GM19193 (cell line): ENCODE data around the gene CBX3.
A peak's percentile ranks its signal among the peaks of the same experiment; 100 is the strongest.

Experiments used
- POLR2A ChIP-seq: IDR thresholded peaks from 4 replicates; pipeline ENCODE4 v1.6.1; 2011; ENCODE audit not compliant: insufficient read depth, insufficient read length; ENCODE audit errors: extremely low read depth

CBX3 gene

DNA sequence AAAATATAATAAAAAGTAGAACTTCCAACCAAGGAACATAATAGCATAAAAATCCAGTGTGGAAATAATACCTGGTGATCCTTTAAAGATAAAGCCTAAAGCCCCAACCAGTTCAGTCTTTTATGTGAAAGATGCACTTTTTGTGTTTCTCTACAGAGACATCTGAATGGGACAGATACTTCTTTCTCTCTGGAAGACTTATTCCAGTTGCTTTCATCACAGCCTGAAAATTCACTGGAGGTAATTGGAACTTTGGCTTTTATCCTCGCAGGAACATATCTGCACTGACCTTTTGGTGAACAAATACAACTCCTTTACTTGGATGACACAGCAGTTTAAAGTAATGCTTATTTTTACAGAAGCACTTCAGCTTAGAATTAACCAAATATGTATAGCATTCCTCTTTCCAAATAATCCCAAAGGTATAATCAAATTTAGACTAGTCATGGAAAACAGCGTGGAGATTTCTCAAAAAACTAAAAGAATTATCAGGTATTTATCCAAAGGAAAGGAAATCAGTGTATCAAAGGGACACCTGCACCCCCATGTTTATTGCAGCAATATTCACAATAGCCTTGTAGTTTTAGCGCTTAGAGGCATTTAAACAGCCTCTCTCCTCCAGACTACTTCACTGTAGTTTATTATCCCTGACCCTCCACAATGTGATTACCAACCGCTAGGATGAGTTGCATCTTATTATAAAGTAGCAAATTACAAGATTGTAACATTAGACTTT, 17.8 kb upstream of the CBX3 start:
- TF ChIP-seq POLR2A = no peak

DNA sequence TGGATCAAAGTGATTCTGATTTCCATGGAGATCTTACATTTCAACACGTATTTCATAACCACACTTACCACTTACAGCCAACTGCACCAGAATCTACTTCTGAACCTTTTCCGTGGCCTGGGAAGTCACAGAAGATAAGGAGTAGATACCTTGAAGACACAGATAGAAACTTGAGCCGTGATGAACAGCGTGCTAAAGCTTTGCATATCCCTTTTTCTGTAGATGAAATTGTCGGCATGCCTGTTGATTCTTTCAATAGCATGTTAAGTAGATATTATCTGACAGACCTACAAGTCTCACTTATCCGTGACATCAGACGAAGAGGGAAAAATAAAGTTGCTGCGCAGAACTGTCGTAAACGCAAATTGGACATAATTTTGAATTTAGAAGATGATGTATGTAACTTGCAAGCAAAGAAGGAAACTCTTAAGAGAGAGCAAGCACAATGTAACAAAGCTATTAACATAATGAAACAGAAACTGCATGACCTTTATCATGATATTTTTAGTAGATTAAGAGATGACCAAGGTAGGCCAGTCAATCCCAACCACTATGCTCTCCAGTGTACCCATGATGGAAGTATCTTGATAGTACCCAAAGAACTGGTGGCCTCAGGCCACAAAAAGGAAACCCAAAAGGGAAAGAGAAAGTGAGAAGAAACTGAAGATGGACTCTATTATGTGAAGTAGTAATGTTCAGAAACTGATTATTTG, 16.3 kb upstream of the CBX3 start:
- no peak for TF ChIP-seq POLR2A

DNA sequence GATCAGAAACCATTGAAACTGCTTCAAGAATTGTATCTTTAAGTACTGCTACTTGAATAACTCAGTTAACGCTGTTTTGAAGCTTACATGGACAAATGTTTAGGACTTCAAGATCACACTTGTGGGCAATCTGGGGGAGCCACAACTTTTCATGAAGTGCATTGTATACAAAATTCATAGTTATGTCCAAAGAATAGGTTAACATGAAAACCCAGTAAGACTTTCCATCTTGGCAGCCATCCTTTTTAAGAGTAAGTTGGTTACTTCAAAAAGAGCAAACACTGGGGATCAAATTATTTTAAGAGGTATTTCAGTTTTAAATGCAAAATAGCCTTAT, 15.7 kb upstream of the CBX3 start:
- peak; percentile 20 for TF ChIP-seq POLR2A

DNA sequence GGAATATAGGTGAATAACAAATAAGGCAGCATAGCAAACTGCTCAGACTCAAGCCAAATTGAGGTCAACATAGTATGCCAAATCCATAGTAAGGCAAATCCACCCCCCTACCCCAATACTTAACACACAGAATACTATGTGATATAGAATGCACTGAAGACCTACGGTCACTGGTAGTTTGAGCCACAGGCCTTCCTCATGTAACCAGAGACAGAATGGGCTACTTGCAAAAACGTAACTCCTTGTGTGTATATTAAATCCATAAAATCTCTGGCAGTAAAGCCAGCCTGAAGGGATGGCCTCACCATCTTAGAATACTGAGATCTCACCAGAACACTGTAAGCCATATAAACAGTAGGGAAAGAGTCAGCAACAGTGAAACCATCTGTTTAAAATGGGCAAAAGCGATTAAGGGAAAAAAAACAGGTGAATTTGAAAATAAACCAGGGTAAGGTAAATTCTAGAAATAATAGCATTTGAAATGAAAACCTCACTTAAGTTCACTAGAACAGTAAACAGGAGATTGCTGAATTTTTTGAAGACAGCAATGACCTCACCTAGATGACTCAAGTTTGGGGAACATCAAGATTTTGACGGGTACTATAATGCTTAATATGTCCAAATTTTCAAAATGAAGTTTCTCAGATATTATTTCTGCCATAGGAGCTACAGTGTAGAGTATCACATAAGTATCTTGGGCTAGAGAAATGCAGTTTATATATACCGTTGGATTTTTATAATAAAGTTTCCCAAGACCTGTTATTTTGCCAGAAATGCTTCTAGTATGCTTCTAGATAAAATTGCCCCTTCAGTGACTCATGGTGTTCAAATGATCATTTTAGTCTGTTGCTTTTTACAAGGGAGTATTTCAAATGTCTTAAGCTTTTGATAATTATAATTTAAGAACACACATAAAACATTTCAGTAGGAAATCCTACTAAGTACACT, 14.9 kb upstream of the CBX3 start:
- no peak for TF ChIP-seq POLR2A

DNA sequence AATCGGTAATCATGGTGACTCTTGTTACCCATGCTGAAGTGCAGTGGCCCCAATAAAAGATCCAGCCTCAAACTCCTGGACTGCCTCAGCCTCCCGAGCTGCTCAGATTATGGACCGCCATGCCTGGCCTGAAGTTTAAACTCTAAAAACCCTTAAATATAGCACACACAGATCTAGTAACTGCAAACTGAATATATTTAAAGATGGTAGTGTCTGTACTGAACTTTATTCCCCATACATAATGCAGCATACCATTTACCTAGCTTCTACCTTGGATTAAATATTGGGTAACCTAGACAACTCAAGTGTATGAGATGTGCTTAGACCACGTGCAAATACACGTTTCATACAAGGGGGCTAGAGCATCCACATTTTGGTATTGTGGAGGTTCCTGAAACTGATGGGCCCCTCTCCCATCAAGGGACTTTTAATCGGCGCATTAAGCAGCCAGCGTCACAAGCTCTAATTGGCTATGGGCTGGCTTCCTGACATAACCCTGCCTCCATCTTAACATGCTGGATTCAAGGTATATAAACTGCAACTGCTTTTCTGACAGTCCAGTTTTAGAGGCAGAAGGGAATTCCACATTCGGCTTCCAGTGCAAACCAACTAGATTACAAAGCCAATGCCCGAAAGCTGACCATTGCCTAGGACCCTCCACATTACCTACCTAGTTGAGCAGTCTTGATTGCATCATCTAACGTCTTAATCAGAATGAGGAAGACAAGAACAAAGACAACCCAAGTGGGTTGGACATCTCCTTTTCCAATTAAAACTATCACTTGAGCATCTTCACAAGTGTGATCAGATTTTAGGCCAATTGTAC, 14.0 kb upstream of the CBX3 start:
- peak; percentile 79 for TF ChIP-seq POLR2A

DNA sequence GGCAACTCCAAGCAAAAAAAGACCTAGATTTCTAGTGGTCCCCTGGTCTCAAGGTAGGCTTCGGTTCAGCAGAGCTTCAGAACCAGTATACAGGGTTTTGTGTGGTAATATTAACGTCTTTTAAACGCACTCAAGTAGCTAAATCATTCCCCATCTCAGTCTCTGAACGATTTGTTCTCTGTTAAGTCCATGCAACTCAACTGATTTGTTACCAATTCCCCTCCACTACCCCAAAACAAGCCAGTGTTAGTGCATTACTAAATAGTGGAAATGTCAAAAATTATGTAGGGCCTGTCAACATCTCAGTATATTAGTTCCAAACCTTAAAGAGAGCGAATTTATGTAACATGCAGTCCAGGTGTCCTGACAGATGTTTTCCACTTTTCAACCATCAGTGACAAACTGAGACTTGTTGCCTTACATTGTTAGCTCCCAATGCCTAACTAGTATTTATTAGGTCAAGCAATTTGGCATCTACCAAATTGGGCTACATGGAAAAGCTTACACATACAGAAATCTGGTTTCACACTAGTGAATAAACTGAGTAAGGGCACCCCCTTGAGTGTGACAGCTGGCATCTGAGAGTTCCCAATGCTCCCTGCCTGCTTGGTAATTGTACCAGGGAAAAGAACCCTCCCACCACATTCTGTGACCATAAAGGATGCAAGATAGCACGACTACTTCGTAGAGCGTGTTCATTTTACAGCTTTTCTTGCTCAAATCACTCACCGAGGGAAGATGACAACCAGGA, 13.2 kb upstream of the CBX3 start:
- peak; percentile 47 for TF ChIP-seq POLR2A

DNA sequence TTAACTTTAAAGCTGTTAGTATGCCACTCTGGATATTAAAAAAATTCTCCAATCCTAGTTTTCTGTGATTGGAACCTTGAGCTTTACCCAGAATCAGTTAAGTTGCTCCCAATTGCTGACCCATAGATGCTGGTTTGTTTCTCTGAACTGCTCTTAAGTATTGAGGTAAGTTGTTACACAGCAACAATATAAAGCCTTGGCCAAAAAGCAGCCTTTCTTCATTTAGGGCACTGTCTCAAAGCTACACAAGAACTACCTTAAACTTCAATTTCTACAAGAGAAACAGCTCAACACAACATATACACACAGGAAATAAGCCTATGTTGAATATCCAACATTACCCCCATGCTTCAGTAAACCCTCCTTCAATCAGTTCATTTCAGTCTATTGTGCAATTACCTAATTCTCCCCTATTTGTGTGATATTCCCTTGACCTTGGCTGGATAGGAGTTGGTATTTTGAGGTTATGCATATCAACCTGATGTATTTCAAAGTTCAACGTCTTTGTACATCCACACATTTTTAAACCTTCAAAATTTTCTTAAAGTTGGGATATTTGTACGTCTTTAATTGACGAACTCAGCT, 12.5 kb upstream of the CBX3 start:
- TF ChIP-seq POLR2A = no peak

DNA sequence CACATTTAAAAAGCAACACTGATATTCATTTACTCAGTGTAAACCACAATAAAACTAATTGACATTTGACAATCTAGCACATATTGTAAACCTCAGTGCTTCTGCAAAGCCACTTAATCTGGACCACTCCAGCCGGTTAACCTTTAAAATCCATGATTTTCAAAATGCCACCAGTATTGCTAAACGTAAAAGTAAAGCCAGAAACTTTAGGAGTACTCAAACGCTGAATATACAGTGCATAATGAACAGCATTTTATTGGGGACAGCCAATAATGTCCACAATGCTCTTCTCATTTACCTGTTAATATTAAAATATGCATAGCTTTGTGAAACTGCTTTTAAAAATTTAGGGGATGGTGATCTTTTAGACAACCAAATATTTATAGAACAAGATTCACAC, 11.8 kb upstream of the CBX3 start:
- no peak for TF ChIP-seq POLR2A

DNA sequence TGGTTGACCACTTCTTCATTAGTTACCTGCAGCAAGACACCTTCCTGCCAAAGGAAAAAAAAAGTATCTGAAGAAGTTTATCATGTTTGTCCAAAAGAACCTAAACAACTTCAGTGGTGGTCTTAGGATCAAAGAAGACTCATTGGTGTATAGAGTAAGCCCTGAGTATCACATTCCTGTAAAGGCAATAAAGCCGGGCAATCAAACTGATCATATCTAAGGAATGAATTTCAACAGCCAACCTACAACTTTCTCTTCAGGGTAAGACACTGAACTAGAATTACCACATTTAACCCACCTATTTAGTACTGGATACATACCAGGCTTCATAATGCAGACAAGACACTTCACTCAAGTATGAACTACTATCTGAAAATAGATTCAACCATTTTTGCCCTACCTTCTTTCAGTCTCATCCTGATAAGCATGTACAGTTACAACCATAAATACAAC, 11.1 kb upstream of the CBX3 start:
- no peak for TF ChIP-seq POLR2A

DNA sequence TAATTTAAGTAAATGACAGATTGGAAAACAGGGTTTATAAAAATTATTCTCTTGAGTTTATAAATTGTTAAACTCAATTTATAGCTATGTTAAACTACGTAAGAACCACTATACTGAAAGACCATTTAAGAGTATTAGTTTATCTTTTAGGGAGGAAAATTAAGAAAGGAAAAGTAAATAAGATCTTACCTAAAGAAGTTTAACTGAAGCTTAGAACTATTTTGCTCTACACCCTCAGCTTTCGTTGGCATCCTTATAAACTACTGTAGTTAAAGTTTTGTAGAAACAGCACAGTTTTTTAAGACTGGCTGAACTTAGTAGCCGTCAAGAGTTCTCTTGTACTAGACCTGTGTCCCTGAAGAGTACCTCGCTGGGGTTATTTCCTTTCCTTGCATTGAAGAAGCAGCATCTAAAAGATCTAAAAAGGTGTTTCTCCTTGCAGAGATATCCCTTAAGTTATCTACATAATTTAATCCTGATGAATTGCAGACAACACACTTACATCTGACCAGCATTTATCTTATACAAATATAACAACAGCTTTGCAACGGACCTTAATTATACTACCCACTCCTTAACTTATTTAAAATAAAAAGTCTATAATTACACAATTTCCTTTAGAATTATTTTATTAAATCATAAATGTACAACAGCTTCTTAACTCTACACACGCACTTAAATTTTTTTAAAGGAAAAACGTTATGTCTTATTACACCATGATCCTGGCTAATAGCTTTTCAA, 10.1 kb upstream of the CBX3 start:
- no peak for TF ChIP-seq POLR2A

DNA sequence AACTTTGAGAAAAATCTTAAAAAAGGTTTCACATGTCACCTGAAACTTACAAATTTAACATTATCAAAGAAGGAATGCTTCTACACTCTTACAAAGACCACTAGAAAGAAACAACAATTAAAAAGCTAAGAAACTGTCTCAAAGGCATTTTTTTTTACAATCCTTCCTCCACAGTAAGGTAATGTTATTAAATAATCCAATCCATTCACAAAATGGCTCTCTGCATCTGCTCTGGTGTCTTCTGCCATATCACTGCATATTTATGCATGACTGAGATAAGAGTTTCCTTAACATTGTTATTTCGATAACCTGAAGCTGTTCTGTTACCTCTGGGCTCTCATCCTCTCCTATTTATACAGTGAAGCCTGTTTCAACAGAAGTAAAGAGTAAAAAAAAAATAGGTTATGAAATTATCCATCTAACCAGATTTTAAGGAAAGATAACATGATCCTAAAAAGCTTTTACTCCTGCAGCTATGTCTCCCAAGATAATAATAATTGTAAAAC, 9.5 kb upstream of the CBX3 start:
- TF ChIP-seq POLR2A = peak; percentile 19

DNA sequence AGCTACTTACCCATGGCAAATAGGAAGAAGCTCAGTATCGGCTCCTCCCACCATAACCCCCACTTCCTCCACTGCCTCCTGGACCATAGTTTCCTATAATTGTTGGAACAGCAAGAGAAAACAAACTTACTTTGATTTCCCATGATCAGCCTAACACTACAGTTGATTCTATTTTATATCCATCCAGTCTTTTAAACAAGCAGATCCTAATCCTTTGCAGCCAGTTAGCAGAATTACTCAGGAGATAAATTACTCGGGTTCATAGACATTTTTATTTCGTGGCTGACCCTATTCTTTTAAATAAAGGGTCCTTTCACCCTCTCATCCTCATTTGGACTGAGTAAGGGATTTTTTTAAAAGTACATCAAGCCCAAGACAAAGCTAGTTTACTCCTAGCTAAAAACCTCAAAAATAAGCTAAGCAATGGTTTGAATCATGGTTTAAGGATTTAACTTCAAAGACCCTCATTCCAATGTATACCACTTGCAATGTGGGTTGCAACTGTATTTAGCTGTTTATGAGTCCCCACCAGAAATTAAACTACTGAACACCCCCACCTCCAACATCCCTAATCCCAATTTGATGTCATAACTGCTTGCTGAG, 9.0 kb upstream of the CBX3 start:
- no peak for TF ChIP-seq POLR2A

DNA sequence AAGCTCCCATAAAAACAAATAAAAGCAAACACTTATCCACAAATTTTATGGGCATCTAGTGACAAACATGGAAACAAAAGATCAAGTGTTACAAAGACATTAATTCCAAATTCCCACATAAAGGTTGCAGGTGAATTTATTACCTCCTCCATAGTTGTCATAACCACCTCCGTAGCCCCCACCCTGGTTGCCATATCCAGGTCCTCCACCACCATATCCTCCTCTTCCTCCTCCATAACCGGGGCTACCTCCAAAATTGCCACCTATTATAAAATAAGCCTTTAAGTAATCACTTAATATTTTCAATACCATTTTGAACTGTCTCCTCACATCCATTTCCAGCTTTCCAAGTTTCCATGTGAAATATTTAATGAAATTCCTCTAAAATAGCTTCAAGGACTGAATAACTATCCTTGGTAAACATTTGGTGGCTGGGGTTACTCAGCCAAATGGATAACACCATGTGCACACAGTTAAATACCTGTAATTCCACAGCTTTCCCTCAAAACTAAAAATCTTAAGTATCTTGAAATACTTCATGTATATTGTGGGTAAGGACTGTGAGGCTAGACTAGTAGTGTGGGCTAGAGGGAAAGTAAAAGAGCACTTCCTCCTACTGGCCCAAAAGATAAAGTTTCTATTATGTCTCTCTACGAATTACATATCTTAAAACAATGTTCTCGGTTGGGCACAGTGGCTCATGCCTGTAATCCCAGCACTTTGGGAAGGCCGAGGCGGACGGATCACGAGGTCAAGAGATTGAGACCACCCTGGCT, 7.9 kb upstream of the CBX3 start:
- no peak for TF ChIP-seq POLR2A
